NCI-H2107 (cell line): ENCODE measurements around the gene ARMH4.
A peak's percentile ranks its signal among the peaks of the same experiment; 100 is the strongest.

Experiments used
- DNase-seq: peaks from one replicate; lab custom pipeline; 2025; lab: John Stamatoyannopoulos, UW

ARMH4 gene

DNA sequence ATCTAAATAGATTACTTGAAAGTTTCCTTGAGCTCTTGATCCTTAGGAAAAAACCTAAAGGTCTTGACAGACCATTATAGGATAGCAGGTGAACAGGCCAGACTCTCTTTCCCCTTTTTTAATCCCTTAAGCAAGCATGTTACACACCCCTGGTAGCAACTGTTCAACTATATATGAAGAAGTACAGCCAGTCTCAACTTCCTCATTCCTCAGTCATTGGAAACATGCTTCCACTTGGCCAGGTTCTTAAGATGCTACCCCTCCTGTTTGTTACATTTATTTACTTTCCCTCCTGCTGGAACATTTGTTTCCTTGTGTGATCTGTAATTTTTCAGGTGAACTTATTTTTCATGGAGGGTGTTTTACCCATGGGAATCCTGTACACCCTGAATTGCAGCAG is 124.1 kb downstream of the ARMH4 start:
- DNase-seq: no peak

DNA sequence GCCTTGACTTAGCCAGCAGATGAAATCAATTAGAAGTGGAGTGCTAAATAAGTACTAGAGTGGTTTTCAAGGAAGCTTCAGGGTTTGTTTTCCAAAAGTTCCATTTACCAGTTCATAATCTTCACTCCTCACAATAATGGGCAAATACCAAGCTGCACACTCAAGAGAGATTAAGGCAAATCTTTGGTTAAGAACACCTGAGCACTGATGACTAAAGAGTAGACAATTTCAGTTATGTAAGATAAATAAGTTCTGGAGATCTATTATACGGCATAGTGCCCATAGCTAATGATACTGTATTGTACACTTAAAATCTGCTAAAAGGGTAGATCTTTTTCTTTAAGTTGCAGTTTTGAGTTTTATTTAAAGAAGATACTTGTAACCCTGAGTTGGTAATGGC is 125.0 kb downstream of the ARMH4 start:
- no peak for DNase-seq

DNA sequence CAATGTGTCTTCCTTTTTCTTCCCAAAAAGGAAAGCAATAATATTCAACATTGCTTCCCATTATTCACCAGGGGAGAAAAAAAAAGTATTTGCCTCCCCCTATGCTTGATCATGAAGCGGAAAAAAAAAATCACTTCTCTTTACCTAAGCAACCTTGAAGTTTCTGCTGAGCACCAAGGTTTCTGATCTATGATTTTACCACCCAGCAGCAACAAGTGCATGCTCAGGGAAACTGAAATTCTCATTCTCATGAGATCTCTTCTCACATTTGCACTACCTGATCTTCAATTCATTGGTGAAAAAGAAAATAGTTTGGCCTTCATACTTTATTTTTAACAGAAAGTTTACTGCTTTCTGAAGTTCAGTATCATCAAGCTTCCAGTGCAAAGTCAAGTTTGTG is 125.8 kb downstream of the ARMH4 start:
- no peak for DNase-seq

DNA sequence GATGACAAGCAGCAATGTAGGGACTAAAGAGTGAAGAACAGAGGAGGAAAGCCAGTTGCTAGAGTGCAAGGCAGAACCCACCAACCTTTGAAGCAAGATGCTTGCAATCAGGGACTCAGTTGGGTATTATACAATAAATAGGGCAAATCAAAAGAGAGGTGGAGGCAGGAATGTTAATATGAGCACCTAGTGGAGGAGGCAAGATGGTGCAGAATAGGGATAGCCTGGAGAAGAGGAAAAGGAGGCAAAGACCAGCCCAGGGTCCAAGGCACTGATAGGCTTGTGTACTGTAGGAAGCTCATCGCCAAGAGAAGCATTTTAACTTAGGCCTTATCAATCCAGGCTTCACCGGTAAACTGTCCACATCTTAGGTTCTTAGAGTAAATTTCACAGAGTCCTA is 137.2 kb downstream of the ARMH4 start:
- no peak for DNase-seq

DNA sequence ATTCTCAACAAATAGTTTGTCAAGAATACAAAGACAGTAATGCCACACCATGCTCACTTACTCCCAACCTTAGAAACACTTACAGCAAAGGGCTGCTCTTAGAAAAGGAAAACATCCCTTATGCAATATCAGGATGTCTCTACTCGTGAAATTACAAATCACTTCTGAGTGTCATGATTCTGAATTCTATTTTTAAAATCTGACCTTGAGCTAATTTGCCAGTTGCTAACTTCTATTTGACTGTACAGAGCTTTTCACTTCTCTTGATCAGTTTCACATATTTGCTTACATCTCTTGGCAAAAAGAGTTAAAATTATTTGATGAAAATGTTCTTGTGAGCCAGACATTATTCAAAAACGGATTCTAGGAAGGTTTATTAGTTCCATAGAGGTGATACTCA is 149.4 kb downstream of the ARMH4 start:
- no peak for DNase-seq

DNA sequence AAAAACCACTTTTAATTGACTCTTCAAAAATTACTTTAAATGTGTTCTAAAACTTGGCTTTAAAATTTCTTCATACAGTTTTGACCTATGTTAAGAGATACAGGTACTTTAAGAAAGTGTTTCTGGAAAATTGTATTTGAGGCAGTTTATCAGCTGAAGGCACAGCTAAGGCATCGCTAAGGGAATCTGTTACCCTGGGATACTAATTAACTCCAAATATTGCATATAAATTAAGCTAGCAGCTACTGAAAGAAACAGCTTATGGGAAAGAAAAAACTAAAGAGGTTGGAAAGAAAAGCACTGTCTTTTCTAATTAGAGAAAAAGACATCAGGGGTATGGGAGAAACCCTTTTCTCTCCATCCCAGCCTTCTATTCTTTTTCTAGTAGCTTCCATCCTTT is 152.0 kb downstream of the ARMH4 start:
- DNase-seq: no peak

DNA sequence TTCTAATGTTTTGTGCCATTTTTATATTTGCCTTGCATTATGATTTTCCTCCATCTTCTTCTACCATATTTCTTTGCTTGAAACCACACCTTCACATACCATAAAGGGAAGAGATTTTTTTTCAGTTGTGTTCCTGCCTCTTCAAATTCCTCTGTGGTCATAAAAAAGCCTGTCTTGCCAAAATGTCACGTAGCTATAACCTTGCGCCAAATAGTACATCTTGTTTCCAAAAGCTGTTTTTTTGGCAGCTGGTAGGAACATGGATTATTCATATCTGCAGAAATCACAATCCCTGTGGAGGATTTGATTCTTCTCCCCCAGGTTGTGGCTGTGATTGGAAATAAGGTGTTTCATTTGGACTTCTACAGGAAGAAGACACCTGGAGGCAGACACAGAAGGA is 152.5 kb downstream of the ARMH4 start:
- no peak for DNase-seq

DNA sequence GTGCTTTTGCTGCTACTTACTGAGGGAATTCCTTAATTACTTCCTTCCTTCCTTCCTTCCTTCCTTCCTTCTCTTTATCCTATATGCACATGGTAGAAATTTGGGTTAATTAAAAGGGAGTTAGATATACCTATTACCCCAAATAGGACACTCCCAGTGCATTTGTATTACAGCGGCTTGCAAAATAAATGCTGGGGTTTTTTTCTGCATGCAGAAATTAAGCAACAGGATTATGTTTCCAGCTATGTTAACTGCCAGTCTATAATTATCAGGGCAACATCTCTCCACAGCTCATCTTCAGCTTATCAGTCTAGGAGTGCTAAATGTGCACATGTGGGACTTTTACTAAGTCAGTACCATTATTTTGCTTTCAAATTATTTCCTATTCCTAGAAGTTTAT is 153.2 kb downstream of the ARMH4 start:
- no peak for DNase-seq

DNA sequence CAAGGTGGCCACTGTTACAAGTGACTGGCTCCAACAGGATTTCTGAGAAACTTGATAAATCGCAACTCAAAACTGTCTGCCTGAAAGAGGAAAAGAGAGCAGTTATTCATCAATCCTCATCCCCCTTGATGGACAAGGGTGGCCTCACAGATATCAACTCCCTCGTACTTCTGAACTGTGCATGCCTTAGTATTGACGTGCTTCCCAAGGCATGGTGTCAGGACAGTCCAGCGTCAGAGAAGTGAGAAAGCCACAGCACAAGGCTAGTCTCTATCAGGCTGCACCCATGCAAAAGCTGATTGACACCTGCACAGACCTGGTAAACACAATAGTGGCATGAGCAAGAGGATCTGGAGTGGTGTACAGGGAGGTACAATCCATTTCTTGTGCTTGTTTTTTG is 160.7 kb downstream of the ARMH4 start:
- no peak for DNase-seq

DNA sequence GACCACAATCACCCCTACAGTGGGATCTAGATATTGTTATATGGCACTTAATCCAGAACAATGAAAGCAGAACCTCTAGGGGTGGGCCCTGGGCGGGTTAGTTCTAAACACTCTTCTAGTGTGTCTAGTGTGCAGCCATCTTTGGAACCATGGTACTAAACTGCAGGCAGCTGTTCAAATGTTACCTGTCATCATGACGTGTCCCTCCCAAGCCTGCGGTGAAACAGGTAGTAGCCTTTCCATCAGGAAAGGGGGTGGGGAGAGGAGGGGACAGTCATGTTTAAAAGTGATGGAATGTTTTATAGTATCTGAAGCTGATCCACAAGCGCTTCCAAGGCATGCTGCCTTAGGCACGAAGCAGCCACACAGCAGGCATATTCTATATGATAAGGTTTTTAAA is 163.6 kb downstream of the ARMH4 start:
- DNase-seq: no peak

DNA sequence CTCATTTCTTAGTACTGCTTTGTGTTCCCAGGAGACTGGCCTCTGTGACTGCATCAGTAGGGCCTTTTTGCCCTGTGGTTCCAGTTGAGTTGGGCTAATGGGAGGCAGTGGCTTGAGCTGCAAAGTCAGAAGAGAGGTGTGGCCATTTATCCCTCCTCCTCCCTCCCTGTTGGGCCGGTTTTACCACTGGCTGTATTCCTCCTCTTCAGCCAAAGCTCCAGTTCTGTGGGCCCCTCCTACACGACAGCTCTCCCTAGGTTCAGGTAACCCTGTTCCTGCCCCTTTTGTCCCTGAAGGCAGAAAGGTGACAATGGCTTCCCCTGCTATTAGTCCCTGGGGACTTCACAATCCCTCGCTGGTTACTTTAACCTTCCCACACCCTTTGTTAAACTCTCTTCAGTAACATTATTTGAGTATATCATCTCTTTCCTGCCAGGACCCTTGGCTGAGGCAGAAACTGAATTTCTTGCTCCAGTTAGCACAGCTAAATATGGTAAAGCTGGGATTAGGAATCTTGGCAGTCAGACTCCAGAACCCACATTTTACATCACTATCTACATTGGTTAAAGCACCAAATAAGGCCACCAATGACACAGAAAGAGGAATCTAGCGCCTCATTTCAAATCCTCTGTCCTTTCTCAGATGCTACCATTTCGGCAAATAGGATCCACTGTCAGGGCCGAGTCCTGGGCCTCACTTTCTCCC is 164.3 kb downstream of the ARMH4 start:
- DNase-seq: no peak

DNA sequence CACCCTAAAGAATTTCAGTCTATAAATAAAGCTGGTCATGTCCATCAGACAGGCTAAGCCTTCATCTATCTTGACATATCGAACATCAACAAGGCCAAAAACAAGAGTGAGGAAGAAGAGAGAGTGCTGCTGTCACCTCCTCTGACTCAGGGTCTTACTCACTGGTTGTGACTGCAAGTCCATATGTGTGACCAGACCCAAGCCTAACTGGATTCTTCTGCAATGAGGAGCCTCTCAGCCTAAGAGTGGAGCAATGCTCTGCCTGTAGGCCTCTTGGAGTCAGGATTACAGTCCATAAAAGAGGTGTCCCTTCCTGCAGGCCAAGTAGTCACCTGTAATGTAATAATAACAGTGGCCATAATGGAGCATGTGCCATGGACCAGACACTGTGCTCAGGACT is 165.0 kb downstream of the ARMH4 start:
- DNase-seq: no peak

DNA sequence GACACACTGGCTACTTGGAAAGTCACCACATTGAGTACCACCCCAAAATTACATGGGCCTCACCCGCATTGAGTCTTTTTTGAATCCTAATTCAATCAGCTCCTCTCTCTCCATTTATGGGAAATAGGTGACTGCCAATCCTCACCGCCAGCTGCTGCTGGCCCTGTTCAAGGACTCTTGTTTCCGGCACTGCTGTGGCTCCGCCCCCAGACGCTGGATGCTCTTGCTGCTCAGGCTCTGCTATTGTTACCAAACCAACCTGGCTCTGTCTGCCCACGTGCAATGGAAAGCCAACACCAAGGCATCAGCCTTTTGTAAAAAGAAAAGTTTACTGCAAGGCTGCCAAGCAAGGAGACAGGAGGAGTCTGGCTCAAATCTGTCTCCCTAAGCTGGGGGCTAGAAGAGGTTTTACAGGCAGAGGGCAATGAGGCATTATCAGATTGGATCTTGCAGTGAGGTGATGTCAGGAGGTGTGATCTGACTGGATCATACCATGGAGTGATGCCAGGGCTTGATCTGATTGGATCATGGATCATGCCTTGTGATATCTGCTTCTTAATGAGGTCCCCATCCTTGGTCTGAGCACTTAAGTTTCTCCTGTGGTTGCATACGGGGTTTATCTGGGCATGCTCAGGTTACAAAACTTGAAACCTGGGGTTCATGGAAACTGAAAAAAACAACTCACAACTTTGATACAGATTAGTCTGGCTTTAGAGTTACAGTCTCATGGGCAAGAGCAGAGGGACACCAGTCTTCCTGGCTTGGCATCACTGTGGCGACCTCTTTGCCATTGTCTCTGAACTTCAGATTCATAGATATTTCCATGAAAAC is 169.0 kb downstream of the ARMH4 start:
- DNase-seq: peak; percentile 96

DNA sequence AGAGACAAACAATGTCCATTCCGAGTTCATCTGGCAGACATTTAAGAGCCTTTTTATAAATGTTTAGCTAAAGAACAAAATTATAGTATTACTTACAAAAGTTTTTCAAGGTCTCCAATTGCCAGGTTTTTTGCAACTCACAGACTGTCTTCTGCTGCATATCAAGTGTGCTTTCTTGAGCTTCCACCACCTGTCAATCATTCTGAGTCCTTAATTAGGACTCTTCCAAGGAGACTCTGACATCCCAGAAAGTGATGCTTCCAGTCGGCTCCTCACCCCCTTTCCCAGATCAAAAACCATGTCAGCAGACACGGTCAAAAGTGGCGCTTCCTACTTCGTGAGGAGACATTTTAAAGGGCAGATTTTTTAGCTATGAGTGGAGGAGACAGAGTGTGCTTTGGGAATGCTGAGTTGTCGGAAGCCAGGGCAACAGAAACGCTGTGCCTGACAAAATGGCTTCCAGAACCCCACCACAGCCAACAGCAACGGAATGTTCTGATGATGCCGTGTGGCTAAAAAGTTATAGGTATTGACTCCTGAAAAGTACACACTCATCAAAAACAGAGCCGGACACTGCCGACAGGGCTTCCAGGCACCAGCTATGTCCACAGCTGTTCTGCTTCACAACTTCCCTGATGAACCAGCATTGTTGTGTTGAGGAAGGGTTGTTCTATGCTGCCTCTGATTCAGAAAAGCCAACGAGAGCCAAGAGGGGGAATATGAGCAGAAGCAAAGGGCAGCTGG is 170.0 kb downstream of the ARMH4 start:
- DNase-seq: no peak

DNA sequence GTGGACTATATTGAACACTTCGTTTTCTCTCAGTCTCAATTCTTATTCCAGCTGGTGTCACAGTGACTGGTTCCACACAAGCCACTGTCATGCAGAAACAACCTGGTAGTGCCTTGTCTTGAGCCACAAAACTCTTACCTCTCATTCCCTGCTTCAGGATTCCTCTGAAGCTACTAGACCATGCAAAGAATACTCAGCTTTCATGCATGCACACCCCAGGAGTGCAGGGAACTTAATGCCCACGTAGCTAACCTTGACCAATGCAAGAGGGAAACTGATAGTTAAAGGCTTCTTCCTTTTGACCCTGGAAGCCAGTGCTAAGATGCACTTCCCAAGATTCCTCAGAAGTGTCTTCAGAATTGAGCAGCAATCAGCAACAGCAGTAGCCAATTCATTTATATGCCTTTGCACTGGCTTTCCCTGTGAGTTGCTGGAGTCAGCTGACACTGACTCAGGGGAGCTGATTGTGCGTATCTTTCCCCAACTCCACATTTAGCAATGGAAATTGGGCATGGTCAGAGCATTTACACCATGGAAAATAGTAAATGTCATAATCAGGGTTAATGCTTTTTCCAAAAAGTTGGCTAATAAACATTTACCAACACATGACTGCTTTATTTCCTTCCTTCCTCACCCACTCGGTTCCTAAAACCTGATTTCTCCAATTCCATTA is 172.5 kb downstream of the ARMH4 start:
- DNase-seq: no peak

DNA sequence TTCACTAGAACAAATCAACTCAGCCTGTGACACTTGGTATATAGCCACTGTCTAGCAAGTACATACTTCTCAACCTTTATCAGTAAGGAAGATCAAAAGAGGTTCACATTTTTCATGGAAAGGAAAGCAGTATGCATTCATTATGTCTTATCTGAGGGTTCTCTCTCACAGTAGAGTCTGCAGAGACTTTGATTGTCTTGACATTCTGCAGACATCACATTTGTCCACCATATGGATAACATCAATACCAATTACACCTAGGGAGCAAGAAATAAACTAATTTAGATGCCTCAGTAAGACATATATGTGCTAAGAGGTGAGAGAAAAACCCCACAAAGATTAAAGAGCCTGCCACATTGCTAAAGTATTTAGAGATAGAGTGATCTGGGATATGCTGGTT is 175.3 kb downstream of the ARMH4 start:
- DNase-seq: no peak

DNA sequence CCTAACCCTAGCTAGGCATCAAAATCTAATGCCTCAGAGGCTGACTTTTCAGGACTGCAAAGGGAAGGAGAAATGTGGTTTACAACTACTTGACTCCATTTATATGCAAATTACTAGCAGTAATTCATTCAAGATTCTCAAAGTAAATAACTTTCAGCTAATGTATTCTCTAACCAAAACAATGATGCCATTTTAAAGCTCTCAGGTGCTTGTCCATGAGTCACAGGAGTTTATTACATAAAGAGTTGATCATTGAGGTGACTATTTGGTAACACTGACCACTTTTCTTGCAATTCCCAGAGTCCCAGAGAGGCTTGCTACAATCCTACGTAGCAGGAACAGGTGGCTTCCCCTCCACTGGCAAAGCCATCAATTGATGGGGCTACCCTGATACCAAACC is 177.1 kb downstream of the ARMH4 start:
- peak; percentile 63 for DNase-seq

DNA sequence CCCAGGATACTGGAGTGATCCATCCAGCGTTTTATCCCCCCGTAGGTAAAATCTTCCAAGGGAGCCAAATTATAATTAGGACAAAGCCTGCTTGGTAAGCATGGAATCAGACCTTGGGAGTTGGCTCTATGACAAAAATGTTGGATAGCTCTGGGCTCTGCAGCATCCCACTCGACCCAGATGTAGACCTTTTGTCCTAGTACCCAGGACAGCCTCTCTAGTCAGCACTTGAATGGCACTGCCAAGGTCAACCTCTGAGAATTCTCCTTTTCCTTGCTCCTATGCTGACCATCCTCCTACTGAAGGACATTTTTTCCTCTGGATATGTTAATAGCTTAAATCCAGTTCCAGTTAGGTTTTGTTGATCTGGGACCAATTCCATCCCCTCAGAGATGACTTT is 181.4 kb downstream of the ARMH4 start:
- DNase-seq: no peak

DNA sequence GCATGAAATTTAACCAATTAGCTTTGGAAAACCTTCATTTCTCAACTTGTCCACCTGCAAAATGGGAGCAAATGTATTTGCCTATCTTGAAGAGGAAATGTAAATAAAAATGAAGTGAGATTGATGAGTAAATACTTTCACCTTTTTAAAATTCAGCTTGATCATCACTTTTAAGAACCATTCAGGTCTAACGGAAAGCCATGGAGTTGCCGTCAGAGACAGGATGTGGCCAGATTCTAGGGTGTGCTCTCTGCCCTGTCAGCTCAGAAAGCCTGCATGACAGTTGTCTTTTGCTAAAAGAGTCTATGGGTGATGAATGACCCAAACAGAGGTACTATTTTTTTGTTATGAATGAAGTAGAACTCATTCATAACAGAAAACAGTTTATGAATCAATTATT is 181.8 kb downstream of the ARMH4 start:
- DNase-seq: no peak

DNA sequence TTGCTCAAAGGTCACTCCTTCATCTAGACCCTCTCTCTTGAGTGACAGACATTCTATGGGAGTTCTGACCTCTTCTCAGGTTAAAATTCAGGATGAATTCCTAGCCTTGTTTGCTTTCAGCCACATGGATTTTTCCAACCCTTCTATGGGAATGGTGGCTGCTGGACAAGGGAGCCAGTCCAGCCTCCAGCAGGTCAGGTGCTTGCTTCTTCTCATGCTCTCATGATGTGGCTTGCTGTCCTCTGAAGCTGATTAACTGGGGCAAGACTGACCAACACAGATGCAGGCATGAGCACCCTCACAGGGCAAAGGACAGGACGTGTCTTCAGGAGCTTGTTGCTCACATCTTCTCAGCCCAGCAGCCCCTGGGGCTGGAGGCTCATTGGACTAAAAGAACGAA is 188.9 kb downstream of the ARMH4 start:
- no peak for DNase-seq

DNA sequence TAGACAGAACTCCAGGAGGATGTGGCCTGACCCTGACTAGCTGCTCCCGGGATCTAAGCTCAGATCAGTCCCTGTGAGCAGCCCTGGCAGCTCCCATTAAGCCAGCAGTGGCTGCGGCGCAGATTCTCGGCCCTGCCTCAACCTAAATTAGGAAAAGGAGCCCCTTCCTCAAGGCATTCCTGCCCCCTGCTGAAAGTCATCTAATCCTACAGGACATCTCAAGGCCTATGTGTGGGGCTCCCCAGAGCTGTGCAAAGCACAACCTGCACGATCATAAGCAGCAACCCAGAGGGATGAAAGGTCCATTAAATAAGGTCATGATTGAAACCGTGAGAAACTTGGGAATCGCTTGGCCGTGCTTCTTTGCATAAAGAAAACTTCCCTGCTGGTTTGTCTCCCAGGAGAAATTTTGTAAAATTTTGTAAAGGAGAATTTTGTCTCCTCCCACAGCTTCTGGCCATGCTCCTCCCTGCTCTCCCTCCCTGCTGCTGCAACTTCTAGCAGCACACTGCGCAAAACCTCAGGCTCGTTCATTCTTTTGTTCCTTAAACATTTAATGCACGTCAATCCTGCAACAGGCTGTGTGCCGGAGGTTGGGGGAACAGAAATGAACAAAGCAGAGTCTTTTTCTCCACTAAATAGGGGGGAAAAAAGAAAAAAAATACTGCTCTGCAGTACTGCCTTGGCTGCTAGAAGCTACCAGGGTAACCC is 189.5 kb downstream of the ARMH4 start:
- no peak for DNase-seq

DNA sequence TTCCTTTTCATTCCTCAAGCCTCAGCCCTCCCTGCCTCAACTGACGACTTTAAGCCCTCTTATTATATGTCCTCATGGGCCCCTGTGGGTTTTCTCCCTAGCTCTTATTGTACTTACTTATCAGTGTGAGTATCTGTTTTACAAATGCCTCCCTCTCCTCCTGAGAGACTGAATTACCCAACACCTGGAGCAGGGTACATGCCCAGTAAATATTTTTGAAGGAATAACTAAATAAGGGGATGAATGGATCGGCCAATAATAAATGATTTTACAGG is 190.3 kb downstream of the ARMH4 start:
- DNase-seq: no peak
